GM19043 (cell line): ENCODE results near the gene SLC7A4.
"Not testable (repeated sequence)": the region's sequence is repeated elsewhere in the genome, so short reads cannot be mapped to it uniquely, and the experiment has no call there.

Experiments used
- ATAC-seq: cut with Tn5 transposase; IDR thresholded peaks from one replicate; pipeline ENCODE4 v1.9.1; 2021; ENCODE audit warnings: low read depth; ENCODE audit not compliant: unreplicated experiment

SLC7A4 gene

DNA sequence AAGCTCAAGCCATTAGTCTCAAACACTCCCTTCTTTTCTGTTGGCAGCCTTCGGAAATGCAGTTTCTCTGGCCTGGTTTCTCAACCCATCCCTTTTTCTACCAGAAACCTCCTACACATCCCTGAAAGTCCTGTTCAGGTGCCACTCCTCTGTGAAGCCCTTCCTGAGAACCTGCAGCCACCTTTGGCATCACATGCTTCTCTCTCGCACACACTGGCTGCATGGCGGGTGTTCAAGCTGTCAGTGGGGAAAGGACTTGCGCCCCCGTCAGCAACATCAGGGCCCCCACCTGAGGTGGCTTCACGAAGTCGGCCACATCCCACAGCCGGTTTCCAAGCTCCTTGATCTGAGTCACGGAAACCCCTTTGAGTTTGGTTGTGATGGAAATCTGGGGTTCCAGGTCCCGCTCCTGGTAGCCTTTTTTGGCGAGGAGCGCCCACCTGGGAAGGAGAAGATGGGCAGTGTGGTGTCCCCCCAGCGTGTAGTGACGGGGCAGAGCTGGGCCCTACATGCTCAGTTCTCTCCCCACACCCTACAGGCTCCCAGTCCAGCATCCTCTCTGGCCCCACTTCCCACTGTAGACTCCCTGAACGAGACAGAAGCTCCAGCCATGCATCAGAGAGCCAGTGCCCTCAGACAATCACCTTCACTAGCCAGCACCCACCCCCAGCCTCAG lies 11.6 kb upstream of the SLC7A4 start:
- no peak for ATAC-seq

DNA sequence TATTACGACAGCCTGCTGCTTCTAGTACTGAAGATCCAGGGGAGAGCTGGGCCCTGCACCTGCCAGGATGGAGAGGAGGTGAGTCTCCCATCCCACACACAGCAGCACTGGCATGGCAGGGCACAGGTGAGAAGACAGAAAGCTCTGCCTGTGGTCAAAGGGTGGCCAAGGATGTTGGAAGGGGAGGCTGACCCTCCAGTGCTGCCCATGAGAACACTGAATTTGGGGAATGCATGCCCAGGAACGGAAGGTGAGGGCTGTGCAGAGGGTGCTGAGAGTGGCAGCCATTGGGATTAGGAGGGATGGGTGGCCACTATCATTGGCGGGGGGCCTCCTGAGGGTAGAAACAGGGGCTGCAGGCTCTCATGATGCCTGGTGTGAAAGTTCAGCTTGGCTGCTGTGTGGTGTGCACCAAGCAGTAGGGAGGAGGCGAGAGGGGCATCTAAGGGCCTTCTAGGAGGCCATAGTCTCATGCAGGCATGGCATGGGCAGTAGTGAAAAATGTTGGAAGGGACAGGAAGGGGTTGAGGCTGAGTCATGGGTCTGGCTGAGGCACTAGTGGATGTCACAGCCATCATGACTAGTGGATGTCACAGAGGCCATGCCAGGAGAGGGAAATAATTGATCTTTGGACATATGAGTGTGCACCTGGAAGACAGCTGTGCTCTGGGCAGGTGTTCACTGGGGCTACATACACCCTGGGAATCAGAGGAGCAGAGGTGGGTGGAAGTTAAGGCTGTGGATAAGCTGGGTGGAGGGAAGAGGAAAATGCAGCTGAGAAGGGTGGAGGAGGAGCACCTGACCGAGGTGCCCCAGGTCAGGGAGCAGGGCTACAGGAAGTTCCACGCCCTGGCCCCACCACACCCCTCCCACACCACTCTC lies 10.9 kb upstream of the SLC7A4 start:
- no peak for ATAC-seq

DNA sequence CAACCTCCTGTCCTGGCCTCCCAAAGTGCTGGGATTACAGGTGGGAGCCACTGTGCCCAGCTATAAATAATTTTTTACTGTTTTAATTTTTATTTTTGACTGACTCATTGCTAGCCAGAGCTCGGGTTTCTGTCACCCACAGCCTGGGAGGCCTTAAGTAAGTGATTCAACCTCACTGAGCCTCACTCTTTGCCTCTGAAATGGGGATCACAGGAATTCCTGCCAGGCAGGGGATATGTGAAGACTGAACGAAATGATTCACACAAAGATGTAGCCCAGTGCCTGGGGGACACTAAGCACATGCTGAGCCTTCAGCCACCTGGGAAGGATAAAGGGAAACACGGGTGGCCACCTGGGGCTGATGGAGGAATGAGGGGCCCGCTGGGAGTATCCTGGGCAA lies 9.6 kb upstream of the SLC7A4 start:
- ATAC-seq: no peak

DNA sequence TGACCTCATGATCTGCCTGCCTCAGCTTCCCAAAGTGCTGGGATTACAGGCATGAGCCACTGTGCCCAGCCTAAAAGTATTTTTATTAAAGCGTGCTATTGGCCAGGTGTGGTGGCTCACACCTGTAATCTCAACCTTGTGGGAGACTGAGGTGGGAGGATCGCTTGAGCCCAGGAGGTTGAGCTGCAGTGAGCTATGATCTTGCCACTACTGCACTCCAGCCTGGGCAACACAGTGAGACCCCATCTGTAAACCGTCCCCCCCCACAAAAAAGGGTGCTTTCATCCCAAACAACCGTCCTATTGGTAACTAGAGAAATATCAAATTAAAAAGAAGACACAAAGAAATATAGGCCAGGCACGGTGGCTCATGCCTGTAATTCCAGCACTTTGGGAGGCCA lies 6.8 kb upstream of the SLC7A4 start:
- ATAC-seq: not testable (repeated sequence)

DNA sequence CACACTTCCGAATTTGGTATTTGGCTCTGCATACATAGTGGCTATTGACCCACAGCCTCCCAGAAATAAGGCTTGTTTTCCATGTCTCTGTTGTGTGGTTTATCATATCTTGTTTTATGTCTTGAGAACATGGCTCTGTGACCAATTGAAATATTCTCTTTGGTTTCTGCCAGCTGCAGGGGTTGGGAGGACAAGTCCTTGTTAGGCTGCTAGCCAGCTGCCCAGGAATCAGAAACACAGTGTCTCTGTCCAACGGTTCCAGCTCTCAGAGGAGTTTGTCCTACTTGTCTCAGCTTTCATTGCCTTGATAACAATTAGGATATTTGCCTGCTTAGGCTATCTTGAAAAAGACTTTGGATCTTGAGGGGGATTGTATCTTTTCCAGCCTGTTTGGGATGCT lies 6.0 kb upstream of the SLC7A4 start:
- ATAC-seq: no peak

DNA sequence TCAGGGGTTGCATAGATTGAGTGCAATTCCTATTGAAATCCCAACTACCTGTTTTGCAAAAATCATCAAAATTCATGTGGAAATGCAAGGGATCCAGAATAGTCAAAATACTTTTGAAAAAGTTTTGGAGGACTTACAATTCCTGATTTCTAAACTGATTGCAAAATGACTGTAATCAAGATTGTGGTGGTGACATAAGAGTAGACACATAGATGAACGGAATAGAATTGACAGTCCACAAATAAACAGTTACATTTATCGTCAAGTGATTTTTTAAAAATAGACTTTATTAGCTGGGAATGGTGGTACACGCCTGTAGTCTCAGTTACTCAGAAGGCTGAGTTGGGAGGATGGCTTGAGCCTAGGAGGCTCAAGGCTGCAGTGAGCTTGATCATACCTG lies 2.6 kb upstream of the SLC7A4 start:
- no peak for ATAC-seq

DNA sequence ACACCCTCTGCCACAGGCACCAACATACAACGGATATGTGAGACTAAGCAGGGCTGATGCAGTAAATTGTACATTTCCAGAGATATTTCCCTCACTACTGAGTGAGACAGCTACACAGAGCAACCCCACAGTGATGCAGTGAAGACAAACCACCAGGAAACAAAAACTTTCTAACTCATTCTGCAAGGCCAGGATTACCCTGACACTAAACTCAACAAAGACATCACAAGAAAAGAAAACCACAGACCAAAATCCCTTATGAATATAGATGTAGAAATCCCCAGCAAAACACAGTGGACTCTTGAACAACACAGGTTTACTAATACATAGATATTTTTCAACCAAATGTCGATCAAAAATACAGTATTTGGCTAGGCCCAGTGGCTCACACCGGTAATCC lies 1.5 kb upstream of the SLC7A4 start:
- no peak for ATAC-seq

DNA sequence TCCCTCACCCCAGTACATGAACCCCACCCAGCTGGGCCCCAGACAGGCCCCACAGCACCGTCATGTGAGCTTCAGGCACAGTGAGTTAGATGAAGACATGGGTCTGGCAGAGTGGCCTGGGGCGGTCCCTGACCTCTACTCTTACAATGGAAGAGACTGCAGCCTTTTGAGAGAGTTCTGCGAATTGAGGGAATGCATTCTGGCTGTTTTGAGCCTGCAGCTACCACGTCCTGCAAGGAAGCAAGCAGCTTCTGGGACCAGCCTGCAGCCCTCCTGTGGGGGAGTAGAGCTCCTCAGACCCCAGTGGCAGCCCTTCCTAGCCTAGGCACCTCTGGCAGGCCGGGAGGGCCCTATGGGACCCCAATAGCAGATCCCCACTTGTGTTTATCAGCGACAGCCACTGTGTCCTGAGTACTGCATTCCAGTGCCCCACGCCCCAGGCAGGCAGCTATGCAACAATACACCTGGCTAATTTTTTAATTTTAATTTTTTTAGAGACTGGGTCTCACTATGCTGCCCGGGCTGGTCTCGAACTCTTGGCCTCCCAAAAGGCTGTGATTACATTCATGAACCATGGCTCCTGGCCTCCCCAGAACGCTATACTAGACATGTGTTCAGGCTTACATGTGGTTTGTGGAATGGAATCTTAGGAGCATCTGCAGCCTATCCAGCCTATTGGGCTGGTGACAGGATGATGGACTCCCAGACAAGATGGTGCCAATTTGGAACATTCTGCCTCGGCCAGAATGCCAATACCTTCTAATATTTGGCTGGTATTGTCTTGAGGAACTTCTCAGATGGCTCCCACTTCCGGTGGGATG lies 717 bp upstream of the SLC7A4 start:
- no peak for ATAC-seq

DNA sequence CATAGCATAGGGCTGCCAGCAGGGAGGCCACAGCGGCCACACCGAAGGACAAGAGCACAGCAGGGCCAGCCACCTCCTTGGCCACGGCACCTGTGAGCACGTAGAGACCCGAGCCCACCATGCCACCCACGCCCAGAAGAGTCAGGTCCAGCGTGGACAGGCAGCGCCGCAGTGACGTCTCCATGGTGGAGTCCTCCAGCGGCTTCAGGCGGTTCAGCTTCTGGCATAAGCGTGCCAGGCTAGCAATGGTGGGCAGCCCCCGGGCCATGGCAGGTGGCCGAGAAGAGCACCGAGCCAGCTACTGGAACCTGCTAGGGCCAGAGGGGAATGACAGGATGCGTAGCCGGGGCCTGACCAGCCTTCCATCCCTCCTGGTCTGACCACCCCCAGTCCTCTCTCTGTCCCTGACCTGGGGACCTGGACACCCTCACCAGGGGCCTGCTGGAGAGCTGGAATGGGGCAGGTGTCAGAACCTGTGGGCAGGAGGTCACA lies 770 bp downstream of the SLC7A4 start:
- no peak for ATAC-seq

DNA sequence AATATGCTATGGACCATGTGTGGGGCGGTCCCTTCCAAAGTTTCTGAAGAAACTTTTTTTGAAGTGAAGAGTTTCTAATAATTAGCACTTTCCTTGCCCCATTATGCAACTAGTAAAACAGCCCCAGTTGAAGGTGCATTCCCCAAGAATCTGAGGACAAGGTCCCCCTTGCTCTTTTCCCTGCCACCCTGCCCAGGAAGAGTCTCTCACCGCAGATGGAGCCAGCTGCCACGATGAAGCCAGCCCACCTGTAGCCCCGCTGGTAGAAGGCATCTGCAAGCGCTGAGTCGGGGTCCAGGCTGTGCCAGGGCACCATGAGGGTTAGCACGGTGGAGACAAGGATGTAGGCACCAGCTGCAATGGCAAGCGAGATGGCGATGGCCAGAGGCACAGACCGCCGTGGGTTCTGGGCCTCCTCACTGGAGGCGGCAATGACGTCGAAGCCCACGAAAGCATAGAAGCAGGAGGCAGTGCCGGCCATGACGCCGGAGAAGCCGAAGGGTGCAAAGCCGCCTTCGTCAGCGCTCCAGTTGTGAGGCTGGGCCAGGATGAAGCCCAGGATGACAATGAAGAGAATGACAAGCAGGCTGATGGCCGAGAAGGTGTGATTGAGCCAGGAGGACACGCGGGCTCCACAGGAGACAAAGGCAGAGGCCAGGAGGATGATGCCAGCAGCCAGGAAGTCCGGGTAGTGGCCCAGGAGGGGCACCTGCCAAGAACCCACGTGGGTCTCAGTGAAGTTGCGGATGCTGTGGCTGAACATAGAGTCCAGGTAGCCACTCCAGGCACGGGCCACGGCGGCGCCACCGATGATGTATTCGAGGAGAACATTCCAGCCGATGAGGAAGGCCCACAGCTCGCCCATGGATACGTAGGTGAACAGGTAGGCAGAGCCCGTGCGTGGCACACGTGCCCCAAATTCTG lies 1.5 kb downstream of the SLC7A4 start:
- ATAC-seq: no peak

DNA sequence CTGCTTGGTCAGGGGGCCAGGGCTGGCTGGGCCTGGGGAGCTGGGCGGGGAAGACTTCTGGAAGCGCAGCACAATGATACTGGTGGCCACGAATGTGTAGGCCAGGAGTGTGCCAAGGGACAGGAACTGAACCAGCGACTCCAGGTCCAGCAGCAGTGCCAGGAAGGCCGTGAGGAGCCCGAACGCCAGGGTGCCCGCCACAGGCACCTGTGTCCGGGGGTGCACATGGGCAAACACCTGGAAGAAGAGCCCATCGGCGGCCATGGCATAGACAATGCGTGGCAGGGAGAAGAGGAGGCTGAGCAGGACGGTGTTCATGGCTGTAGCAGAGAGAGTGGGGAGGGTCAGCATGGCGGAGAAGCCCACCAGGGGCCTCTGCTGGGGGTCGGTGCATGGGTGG lies 2.3 kb downstream of the SLC7A4 start:
- no peak for ATAC-seq

DNA sequence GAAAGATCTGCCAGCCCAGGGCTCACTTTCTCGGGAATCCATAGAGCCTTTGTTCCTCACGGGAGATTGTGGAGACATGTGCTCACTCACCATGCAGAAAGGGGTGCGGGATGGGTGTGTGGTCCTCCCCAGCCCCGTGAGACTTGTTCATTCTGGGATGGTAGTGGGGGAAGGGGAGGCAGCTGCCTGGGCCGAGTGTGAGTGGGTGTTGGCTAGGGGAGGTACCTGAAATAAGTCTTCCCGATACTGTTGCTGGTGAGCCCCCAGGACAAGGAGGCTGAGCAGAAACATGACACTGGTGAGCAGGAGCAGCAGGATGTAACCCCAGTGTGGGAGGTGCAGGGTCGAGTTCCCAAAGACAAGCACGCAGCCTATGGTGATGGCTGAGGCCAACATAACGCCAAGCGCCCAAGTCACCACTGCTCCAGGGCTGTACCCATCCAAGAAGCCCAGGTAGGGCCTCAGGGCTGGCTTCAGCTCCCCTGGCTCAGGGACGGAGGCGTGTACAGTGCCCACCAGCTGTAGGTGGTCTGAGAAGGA lies 2.8 kb downstream of the SLC7A4 start:
- no peak for ATAC-seq

DNA sequence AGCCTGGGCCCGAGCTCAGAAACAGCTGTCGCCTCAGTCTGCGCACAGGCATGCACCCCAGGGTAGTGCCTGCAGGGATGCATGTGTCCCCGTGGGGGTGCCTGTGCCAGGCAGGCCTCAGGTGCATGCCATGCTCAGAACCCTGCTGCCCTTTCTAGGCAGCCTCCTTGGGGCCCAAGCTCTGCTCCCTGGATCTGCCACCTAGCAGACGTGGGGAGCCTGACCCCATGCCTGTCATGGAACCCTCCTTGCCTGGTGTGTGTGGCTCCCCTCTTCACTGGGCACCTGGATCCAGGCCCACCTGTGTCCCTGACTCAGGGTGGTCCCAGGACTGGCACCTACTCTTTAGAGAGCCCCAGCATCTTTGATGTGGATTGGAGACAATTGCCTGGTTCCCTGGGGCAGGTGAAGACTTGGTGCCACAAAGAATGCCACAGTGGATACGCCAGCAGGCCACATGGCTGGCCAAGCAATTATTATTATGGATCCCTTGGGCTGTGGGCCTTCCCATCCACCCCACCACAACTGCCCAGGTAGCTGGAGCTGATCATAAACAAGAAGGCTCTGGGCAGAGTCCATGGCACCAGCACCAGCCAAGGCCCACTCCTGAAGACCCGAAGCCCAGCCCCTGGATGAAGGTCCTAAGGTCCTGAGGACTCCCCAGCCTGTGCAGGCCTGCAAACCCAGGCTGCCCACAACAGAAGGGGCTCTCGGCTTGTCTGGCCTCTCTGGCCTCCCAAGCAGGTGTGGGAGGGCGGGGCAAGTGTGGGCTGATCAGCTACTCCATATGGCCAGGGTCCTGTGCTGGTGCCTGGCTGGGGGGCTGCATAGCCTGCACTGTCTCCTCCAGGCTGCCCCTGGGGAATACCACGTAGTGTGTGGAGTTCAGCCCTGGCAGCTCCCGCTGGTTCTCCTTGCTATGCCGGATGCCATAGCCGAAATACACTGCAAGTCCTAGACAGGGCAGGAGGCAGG lies 3.8 kb downstream of the SLC7A4 start:
- ATAC-seq: no peak

DNA sequence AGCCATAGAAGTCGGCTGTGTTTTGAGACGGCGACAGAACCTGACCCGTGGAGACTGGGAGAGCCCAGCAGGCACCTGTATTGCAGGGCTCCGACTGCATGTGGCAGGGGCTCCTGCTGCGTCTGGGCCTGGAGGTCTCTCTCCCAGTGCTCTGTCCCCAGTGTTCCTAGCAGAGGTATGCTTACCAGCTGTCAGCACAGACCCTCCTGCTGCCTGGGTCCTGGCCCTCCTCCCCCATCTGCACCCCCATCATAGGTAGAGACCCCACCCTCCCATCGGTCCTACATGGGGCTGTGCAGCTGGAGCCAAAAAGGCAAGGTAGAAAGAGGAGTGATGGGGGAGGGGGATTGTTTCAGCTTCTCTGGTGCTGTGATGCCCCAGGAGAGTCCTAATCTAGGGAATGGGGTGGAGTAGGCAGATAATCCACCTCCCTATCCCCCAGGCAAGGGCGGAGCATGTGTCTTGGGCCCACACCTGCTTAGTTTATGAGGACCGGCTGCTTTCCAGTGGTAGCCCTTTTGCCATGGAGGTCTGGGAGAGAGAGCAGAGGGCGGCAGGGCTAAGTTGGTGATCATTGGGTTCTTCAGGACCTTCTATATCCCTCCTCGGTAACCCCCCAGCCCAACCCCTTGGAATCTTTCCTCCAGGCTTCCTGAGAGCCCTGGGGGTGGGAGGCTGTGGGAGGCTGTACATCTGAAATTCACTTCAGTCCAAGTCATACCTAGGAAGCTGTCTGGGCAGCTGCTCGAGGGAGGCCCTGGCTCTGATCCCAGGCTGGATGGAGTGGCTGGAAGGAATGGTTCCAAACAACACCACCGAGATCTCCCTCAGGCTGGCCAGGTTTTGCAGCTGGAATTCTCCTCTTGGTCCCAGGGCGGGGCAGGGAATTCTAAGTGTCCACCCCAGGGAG lies 5.3 kb downstream of the SLC7A4 start:
- no peak for ATAC-seq

DNA sequence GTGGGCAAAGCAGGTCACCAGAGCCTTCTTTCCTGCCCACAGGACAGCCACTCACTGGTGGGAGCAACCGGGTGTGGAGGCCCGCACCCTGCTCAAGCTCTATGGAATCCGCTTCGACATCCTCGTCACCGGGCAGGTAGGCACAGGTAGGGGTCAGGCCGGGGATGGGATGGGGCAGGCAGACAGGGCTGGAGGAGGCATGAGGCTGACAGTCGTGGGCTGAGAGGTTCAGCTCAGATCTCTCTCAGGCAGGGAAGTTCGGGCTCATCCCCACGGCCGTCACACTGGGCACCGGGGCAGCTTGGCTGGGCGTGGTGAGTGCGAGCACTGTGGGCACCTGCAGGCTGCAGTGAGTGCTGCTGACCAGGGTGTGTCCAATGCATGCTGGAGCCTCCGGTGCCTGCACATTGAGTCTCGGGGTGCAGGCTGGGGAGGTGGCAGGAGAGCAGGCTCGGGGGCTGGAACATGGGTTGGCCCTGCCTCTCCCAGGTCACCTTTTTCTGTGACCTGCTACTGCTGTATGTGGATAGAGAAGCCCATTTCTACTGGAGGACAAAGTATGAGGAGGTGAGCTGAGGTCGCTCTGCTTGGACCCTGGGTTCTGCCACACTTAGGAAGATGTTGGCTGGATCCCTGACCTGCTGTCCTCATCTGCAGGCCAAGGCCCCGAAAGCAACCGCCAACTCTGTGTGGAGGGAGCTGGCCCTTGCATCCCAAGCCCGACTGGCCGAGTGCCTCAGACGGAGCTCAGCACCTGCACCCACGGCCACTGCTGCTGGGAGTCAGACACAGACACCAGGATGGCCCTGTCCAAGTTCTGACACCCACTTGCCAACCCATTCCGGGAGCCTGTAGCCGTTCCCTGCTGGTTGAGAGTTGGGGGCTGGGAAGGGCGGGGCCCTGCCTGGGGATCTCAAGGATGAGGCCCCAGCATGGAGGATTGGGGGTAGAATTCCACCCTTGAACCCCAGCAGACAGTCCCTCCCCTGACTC lies 6.3 kb downstream of the SLC7A4 start:
- ATAC-seq: no peak

DNA sequence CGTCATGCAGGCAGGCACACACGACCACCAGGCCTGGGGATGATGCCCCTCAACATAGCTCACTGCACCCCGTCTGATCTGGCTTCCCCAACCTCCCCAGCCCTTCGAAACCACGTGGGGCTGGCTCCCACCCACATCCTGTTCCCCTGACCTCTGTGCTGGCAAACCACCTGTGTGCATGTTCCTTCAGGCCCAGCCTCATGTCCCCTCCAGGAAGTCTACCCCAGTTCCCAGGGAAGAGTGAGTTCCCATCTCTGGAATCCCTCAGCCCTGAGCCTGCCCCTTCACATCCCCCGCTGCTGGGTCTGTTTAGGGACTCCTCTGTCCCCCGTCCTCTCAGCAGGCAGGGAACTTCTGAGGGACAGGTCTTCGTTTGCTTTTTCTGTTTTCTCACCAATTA lies 7.1 kb downstream of the SLC7A4 start:
- ATAC-seq: no peak
